Mononuclear cell (primary cell): Measurements from ENCODE around the gene OSBP2. TPM values are rescaled to one million over a fixed set of nuclear protein-coding genes. Genes with fewer than 3 reads are reported as not detected.
"Not testable (repeated sequence)": the region's sequence is repeated elsewhere in the genome, so short reads cannot be mapped to it uniquely, and the experiment has no call there.

Source experiments
- H3K27me3 ChIP-seq: 2 replicates; pipeline ENCODE4 v1.6.0; 2011; ENCODE audit warnings: low read length, control low read depth; ENCODE audit not compliant: insufficient read depth
- H3K4me1 ChIP-seq: 2 replicates; pipeline ENCODE4 v1.5.1; 2011; ENCODE audit warnings: mild to moderate bottlenecking, low read length, control low read depth; ENCODE audit not compliant: insufficient read depth
- H3K4me3 ChIP-seq: 2 replicates; pipeline ENCODE4 v1.5.1; 2011; ENCODE audit warnings: mild to moderate bottlenecking, low read length, moderate library complexity
- H3K9me3 ChIP-seq: 2 replicates; pipeline ENCODE4 v1.5.1; 2011; ENCODE audit warnings: low read depth, mild to moderate bottlenecking, control low read depth, low read length
- total RNA-seq: library from RNA; depleted of rRNA; stranded (reverse); fragments of >200 nt; gene quantifications from one replicate; pipeline ENCODE4 v1.2.3, GENCODE V29; 2012

OSBP2 gene
- total RNA-seq, 1 donor: 3.1 TPM

DNA sequence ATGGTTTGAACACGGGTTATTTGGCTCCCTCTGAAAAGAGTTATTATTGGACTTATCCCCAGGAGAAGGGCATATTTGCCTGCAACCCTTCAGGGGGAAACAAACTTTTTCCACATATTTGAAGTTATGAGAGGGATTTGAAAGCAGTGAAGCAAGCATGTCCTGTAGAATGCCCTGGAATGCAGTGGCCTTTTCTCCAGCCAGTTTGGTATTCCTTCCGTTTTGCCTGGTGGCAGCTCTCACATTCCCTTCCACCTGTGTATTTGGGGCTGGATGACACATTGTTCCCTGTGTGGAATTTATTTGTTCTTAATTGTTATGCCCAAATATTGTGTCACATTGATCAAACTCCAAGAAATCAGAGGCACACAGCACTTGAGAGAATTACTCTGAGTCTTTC, 59.0 kb downstream of the OSBP2 start:
- Histone ChIP-seq H3K9me3 (no peaks in the 10 kb centered on the region), H3K4me3 (no peak overlapping the region), H3K4me1 (no peaks in the 10 kb centered on the region), H3K27me3 (no peaks in the 10 kb centered on the region)

DNA sequence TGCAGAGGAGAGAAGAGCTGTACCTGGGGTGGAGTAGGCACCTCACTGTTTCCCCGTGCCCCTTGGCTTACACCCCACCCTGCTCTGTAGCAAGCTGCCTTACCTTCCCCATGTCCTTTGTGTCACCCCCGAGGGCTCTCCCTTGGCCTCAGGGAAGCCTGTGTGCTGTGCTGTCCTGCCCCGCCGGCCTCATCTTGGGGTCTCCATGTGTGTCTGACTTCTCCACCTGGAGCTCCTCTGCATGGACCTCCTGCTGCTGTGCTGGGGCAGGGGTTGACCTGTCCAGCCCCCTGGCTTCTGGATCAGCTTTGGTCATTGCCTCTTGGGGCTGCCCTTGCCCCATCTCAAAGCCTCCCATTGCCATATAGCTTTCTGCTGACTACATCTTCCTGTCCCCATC, 59.8 kb downstream of the OSBP2 start:
- Histone ChIP-seq H3K27me3 (no peaks in the 10 kb centered on the region), H3K4me3 (no peak overlapping the region), H3K4me1 (no peaks in the 10 kb centered on the region)

DNA sequence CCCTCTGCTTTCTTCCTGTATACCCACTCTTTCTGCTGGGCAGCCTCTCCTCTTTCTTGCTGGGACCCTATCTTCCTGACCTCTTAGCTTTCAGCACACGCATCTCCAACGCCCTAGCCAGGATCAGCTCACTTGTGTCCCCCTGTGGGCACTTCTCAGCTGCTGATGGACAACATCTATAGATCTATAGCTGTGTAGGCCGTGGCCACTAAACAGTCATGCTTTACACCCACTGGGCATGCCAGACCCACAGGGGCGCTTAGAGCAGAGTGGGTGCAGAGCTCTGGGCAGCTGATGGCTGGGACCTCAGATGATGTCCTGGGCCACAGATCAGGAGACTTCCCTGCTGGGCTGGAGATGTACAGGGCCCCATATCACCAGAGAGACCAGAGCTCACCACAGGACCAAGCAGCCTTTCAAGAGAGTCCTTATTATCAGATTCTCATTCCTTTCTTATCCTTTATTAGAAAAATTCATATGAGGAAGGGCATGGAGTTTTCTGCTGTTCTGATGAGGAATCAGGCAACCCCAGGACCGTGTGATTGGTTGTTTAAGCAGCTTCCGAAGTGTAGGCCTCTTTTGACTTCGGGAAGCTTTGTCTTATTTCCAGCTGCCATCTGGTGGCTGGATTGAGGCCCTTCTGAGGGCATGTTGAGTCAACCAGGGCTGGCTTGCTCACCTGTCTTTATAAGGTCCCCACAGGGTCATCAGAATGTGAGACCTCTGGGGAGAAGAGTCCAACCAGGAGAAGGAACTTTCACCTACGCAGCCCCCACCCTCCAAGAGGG, 60.5 kb downstream of the OSBP2 start:
- no peaks in the 10 kb centered on the region for H3K27me3 ChIP-seq
- H3K9me3 ChIP-seq: no peaks in the 10 kb centered on the region
- no peak overlapping the region for H3K4me3 ChIP-seq
- H3K4me1 ChIP-seq: no peaks in the 10 kb centered on the region

More for the DNA sequence above, 59.8 kb downstream of the OSBP2 start:
- H3K9me3 ChIP-seq: no peaks in the 10 kb centered on the region

DNA sequence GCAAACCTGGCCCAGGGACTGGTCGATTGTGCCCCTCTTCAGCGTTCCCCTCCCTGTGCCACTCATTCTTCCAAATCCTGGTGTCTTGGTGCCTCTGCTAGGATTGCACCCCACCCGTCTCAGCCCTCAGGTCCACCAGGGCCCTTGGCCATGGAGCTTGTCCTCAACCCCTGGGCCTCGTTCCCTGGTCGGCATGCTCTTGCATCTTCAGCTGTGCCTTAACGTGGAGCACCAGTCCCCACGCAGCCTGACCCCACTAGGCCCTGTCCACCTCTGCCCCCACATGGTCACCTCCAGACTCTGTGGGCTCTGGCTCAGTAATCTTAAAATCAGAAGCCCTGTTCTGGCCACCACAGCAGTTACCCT, 61.1 kb downstream of the OSBP2 start:
- Histone ChIP-seq H3K4me3 (no peak overlapping the region), H3K4me1 (no peaks in the 10 kb centered on the region), H3K9me3 (no peaks in the 10 kb centered on the region), H3K27me3 (no peaks in the 10 kb centered on the region)

DNA sequence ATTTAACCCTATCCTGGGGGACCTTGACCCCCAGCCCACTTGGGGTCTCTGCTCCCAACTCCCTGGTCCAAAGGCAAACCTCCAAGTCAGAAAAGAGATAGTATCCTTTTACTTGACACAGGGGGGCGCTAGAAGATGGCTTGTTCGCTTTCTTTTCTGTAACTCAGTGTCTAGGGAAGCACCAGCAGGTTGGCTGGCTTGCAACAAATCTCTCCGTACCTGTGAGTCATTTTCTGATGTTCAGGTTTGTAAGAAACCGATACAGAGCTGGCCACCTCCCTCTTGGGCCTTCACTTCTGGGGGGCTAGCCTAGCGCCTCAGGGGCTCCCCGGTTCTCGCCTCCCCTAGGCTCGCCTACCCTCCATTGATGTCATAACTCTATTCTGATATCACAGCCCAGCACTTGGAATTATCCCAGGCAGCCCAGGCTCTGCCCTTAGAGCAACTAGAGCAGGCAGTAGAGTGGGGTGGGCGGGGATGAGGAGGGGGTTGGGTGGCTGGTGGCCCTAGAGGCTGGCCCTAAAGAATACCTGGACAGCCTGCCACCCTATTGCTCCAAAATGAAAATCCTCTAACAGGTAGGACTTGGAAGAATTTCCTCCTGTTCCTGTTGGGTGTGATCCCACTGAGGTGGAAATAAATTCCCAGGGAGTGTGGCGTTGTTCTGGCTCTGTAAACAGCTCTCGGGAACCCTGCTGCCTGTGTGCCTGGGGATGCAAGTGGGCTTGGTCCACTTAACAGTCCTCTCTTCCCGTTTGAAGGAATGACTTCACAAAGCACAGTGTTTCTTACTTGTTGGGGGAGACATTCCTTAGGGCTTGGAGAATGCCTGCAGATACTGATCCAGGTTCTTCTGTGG, 69.4 kb downstream of the OSBP2 start:
- Histone ChIP-seq H3K4me1 (no peaks in the 10 kb centered on the region), H3K9me3 (no peaks in the 10 kb centered on the region), H3K4me3 (no peak overlapping the region), H3K27me3 (no peaks in the 10 kb centered on the region)

DNA sequence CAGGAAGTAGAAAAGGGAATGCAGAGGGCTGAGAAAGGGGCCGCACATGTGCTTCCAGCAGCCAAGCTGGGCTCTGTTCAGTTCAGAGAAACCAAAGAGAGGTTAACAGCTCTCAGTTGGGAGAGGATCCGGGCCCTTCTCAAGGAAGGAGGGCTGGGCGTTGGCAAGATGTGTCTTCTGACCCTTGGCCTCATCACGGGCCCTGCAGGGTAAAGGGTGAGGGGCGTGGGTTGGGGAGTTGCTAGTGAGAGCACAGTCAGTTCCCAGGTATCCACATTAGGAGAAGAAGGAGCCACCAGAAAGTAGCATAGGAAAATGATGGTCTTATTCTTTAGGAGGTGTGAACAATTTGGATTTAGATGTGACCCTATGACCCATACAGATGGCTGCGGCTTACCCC, 73.0 kb downstream of the OSBP2 start:
- Histone ChIP-seq H3K27me3 (no peaks in the 10 kb centered on the region), H3K4me1 (no peaks in the 10 kb centered on the region), H3K9me3 (no peaks in the 10 kb centered on the region), H3K4me3 (no peak overlapping the region)

DNA sequence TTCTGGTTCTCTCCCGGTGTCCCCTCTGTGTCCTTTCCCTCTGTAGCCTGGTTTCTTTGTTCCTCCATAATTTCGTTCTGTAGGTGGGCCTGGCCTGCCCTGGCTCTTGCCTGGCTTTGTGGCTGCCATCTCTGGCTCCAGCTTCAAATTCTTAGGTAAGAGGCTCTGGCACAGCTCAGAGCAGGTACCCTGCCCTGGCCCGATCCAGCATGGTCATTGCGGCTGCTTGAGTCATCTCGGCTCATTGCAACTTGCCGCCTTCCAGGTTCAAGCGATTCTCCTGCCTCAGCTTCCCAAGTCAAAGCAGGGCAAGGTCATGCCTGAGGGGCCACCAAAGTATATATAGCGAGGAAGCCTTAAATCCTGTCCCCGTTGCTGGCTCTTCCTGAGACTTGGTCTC, 76.0 kb downstream of the OSBP2 start:
- no peaks in the 10 kb centered on the region for H3K4me1 ChIP-seq
- no peaks in the 10 kb centered on the region for H3K27me3 ChIP-seq
- no peak overlapping the region for H3K4me3 ChIP-seq
- H3K9me3 ChIP-seq: no peaks in the 10 kb centered on the region

DNA sequence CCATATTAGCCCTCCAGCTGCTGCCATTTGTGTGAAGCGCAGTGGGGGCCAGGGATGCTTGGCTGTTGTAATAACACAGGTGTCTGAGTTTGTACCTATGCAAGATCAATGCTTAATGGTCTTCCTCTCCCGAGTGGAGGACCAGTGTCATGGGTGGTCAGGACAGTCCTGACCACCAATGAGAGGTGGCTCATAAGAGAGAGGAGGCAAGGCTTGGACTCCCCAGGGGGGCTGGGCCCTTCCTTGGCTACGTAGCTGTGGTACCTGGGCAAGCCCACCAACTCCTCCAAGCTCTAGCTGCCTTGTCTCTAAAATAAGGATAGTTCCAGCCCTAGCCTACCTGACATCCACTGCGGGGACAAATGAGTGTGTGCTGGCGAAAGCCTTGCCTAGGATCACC, 79.2 kb downstream of the OSBP2 start:
- no peaks in the 10 kb centered on the region for H3K9me3 ChIP-seq
- no peaks in the 10 kb centered on the region for H3K4me1 ChIP-seq
- no peak overlapping the region for H3K4me3 ChIP-seq
- H3K27me3 ChIP-seq: no peaks in the 10 kb centered on the region

DNA sequence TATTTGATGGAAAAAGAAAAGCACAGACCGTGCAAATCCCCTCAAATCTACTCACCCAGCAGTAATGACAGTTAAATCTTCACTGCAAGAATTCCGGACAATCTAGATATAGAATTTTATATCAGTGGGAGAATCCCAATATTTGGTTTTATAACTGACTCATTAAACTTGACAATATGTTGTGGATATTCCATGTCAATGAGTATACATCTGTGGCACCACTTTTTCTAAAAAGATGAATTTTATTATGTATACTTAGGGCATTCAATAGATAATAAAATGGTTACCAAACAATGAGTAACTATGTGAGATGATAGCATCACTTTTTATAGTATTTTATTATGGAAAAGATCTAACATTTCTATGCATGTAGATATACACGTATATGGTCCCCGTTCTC, 79.9 kb downstream of the OSBP2 start:
- Histone ChIP-seq H3K27me3 (no peaks in the 10 kb centered on the region), H3K4me1 (no peaks in the 10 kb centered on the region), H3K4me3 (no peak overlapping the region), H3K9me3 (no peaks in the 10 kb centered on the region)

DNA sequence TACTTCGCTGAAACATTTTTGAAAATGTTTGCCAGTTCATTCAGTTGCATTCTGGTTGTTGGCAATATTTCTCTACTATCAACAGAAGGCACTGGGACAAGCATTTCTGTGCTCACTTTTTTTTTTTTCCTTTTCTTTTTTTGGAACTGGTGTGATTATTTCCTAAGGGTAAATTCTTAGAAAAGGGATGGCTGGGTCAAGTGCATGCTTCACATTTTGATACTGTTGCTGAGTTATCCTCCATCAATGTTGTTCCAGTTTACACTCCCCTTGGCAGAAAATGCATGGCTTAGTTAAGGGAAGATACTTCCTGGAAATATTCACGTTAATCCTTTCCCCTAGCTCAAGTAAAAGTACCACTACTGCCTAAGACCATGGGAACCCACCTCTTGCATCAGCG, 81.8 kb downstream of the OSBP2 start:
- Histone ChIP-seq H3K4me1 (no peaks in the 10 kb centered on the region), H3K9me3 (no peaks in the 10 kb centered on the region), H3K27me3 (no peaks in the 10 kb centered on the region), H3K4me3 (no peak overlapping the region)

DNA sequence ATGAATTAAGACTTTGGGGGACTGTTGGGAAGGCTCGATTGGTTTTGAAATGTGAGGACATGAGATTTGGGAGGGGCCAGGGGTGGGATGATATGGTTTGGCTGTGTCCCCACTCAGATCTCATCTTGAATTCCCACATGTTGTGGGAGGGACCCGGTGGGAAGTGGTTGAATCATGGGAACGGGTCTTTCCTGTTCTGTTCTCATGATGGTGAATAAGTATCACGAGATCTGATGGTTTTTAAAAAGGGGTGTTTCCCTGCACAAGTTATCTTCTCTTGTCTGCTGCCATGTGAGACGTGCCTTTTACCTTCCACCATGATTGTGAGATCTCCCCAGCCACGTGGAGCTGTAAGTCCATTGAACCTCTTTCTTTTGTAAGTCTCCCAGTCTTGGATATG, 82.5 kb downstream of the OSBP2 start:
- not testable (repeated sequence) for H3K27me3 ChIP-seq, H3K9me3 ChIP-seq, H3K4me3 ChIP-seq, H3K4me1 ChIP-seq

DNA sequence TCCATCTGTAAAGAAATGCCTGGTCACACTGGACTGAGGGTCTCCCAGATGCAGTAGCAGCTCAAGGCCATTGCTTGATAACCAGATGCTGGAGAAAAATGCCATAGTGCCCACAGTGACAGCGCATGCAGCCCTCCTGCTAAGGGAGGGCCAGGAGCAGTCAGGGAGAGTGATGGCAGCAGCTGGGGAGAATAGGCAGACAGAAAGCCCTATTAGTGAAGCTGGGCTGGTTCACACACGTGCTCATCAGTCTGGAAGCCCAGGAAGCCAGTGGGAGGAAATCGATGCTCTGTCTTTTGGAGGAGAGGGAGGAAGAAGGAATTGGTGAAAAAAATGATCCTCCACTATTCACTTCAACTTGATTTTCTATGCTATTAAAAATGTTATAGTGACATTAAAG, 82.9 kb downstream of the OSBP2 start:
- H3K4me3 ChIP-seq: no peak overlapping the region
- H3K27me3 ChIP-seq: no peaks in the 10 kb centered on the region
- H3K9me3 ChIP-seq: no peaks in the 10 kb centered on the region
- no peaks in the 10 kb centered on the region for H3K4me1 ChIP-seq

DNA sequence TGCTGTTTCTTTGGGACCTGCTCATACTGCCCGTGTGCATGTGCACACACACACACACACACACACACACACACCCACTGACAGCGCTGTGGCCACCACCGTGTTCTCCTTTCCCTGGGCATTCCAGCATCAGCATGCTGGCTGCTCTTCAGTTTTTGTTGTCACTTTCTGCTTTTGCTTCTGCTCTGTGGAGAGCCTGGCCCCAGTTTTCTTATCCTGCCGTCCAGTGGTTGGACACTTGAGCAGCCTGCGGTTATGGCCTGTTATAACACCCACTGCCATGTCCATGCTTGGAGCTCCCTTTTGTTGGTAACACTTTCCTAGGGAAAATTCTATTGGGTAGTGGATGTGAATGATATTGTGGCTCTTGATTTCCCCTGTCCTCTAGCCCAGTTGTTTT, 83.6 kb downstream of the OSBP2 start:
- Histone ChIP-seq H3K4me3 (no peak overlapping the region), H3K9me3 (no peaks in the 10 kb centered on the region), H3K27me3 (no peaks in the 10 kb centered on the region), H3K4me1 (no peaks in the 10 kb centered on the region)

DNA sequence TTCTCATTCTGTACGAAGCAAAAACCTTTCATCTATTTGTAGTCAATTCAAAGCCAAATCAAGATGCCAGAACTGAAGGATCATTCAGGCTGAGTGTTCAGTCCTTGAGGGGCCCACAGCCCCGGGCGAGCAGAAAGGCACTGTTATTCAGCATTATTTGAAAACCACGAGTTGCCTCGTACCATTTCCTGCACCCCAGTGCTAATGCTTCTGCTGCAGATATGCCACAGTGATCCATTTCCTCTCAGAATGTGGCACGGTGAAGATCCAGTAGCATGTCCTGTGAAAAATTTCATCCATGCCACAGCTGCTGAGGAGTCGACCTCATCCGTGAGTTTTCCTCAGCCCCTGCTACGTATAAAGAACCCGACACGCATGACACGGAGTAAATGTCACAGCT, 85.4 kb downstream of the OSBP2 start:
- Histone ChIP-seq H3K27me3 (no peaks in the 10 kb centered on the region), H3K4me3 (no peak overlapping the region), H3K9me3 (no peaks in the 10 kb centered on the region), H3K4me1 (no peaks in the 10 kb centered on the region)

DNA sequence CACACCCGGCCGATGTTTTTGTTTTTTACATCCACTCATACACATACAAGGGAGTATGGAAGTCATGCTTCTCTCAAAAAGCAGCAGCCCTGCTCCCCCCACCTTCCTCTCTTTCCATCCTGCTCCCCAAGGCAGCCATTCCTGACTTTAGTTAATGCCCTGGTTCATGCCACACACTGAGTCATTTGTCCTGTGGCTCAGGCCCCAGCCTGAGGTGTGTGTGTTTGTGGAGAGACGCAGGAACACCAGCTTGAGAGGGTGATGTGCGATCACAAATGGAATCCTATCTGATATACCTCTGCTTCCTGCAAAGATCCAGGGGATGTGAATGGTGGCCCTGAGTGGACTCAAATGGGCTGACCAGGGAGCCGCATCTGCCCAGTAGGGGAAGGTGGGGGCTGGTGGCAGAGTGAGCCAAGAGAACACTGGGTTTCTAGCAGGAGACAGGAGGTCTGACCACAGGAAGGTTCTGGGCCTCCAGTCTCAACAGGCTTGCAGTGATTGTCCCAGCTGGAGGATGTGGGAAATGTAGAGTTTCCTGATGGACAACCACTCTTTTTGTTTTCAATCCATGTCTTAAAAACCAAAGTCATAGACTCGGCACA, 86.7 kb downstream of the OSBP2 start:
- no peaks in the 10 kb centered on the region for H3K27me3 ChIP-seq
- no peaks in the 10 kb centered on the region for H3K9me3 ChIP-seq
- no peaks in the 10 kb centered on the region for H3K4me1 ChIP-seq
- H3K4me3 ChIP-seq: no peak overlapping the region
